GM23338 (cell line): Measurements from ENCODE around the gene ARID1B.

Source experiments
- CREB1 ChIP-seq: fragments of 250-450 bp; sonication (Bioruptor Pico); IDR thresholded peaks from 2 replicates; pipeline ENCODE4 v1.5.0; 2020; ENCODE audit warnings: low read depth, mild to moderate bottlenecking, moderate library complexity
- CTCF ChIP-seq, 2 experiments: fragments of 200-600 bp in 1 of 2; sonication (generic) in 1 of 2; conservative IDR thresholded peaks; 2 replicates each; pipeline versions ENCODE4 v1.5.1 to v1.6.1; 2016 to 2017; ENCODE audit warnings: antibody characterized with exemption in 2 of 2, low read depth in 2 of 2, mild to moderate bottlenecking in 2 of 2, moderate library complexity in 1 of 2
- ETS1 ChIP-seq: IDR thresholded peaks from 2 replicates; pipeline ENCODE4 v1.6.1; 2016; ENCODE audit warnings: antibody characterized with exemption
- EZH2 ChIP-seq: fragments of 200-600 bp; sonication (generic); IDR thresholded peaks from one replicate; pipeline ENCODE4 v1.8.0; 2017; ENCODE audit warnings: antibody characterized with exemption, mild to moderate bottlenecking, low read depth; ENCODE audit not compliant: unreplicated experiment
- EZH2phosphoT487 ChIP-seq: fragments of 200-600 bp; sonication (generic); IDR thresholded peaks from one replicate; pipeline ENCODE4 v1.8.1; 2018; ENCODE audit warnings: antibody characterized with exemption; ENCODE audit not compliant: unreplicated experiment
- JUNB ChIP-seq: IDR thresholded peaks from one replicate; pipeline ENCODE4 v1.6.1; 2016; ENCODE audit warnings: antibody characterized with exemption; ENCODE audit not compliant: unreplicated experiment
- NANOG ChIP-seq: IDR thresholded peaks from 2 replicates; pipeline ENCODE4 v1.6.1; 2016; ENCODE audit warnings: antibody characterized with exemption, borderline replicate concordance
- POLR2AphosphoS5 ChIP-seq: IDR thresholded peaks from 2 replicates; pipeline ENCODE4 v1.6.1; 2016; ENCODE audit warnings: antibody characterized with exemption, low read depth
- REST ChIP-seq: IDR thresholded peaks from one replicate; pipeline ENCODE4 v1.6.1; 2018; ENCODE audit warnings: antibody characterized with exemption; ENCODE audit not compliant: unreplicated experiment
- STAT1 ChIP-seq: IDR thresholded peaks from one replicate; pipeline ENCODE4 v1.6.1; 2016; ENCODE audit warnings: antibody characterized with exemption; ENCODE audit not compliant: unreplicated experiment
- ZNF114 ChIP-seq: fragments of 250-450 bp; sonication (Bioruptor Pico); IDR thresholded peaks from 2 replicates; pipeline ENCODE4 v1.5.0; 2020; ENCODE audit warnings: mild to moderate bottlenecking, moderate library complexity
- ZNF331 ChIP-seq: fragments of 250-450 bp; sonication (Bioruptor Pico); IDR thresholded peaks from 2 replicates; pipeline ENCODE4 v1.5.0; 2020; ENCODE audit warnings: low read depth, mild to moderate bottlenecking, moderate library complexity

- TF ChIP-seq POLR2AphosphoS5 (no peak), CTCF (conservative IDR thresholded peaks at IDR 0.05; ENCODE audit: low read depth in 2 of 2) (no peak), CREB1 (CRISPR knock-in tag) (no peak), STAT1 (no peak), EZH2 (no peak), REST (no peak), EZH2phosphoT487 (no peak), NANOG (no peak), ETS1 (no peak), ZNF331 (CRISPR knock-in tag) (no peak), JUNB (no peak), ZNF114 (no peak)
These were observed 445.2 kb downstream of the ARID1B start for GRCh38 chr6:157222201-157222981.
